Astrocyte (in vitro differentiated cells and primary cell): ENCODE results near the gene SLC22A14. TPM values are rescaled to one million over a fixed set of nuclear protein-coding genes. Genes with fewer than 3 reads are reported as not detected.

ENCODE experiments used
- DNase-seq: peaks from one replicate; pipeline ENCODE4 v3.0.0-alpha.2; 2010; ENCODE audit warnings: low read depth
- FAIRE-seq: peaks from 2 replicates; lab custom pipeline; 2011; peaks lifted over from hg19 to GRCh38; lab: Jason Lieb, UNC
- H2AFZ ChIP-seq: 2 replicates; pipeline ENCODE4 v1.6.0; 2012; ENCODE audit warnings: low read depth, low read length, inconsistent platforms
- H3K27ac ChIP-seq: 2 replicates; pipeline ENCODE4 v1.5.1; 2011; ENCODE audit warnings: low read depth, low read length, inconsistent platforms
- H3K27me3 ChIP-seq: 2 replicates; pipeline ENCODE4 v1.6.0; 2011; ENCODE audit warnings: low read length, inconsistent platforms; ENCODE audit not compliant: insufficient read depth
- H3K36me3 ChIP-seq: 2 replicates; pipeline ENCODE4 v1.5.1; 2011; ENCODE audit warnings: low read length, inconsistent platforms; ENCODE audit not compliant: insufficient read depth
- H3K4me1 ChIP-seq: 2 replicates; pipeline ENCODE4 v1.5.1; 2011; ENCODE audit warnings: low read length, inconsistent platforms; ENCODE audit not compliant: insufficient read depth
- H3K4me2 ChIP-seq: 2 replicates; pipeline ENCODE4 v1.6.0; 2012; ENCODE audit warnings: low read length, inconsistent platforms
- H3K4me3 ChIP-seq: 2 replicates; pipeline ENCODE4 v1.5.1; 2011; ENCODE audit warnings: low read depth, mild to moderate bottlenecking, low read length, inconsistent platforms; ENCODE audit not compliant: insufficient read depth
- H3K79me2 ChIP-seq: 2 replicates; pipeline ENCODE4 v1.6.0; 2012; ENCODE audit warnings: mild to moderate bottlenecking, low read length, inconsistent platforms; ENCODE audit not compliant: insufficient read depth
- H3K9ac ChIP-seq: 2 replicates; pipeline ENCODE4 v1.6.0; 2012; ENCODE audit warnings: mild to moderate bottlenecking, low read length, inconsistent platforms
- H3K9me3 ChIP-seq: 2 replicates; pipeline ENCODE4 v1.5.1; 2012; ENCODE audit warnings: low read depth, mild to moderate bottlenecking, low read length, inconsistent platforms; ENCODE audit not compliant: insufficient read depth
- H4K20me1 ChIP-seq: 2 replicates; pipeline ENCODE4 v1.6.0; 2012; ENCODE audit warnings: low read length, inconsistent platforms; ENCODE audit not compliant: insufficient read depth
- H3K27ac Mint-ChIP-seq: one replicate; pipeline ENCODE4 v1.8.0; 2021; ENCODE audit warnings: mild to moderate bottlenecking, mixed read lengths; ENCODE audit not compliant: unreplicated experiment
- H3K27me3 Mint-ChIP-seq: one replicate; pipeline ENCODE4 v1.8.0; 2021; ENCODE audit warnings: low read depth, mixed read lengths; ENCODE audit not compliant: unreplicated experiment
- H3K36me3 Mint-ChIP-seq: one replicate; pipeline ENCODE4 v1.8.0; 2021; ENCODE audit warnings: low read depth, mixed read lengths; ENCODE audit not compliant: unreplicated experiment
- H3K4me1 Mint-ChIP-seq: one replicate; pipeline ENCODE4 v1.8.0; 2021; ENCODE audit warnings: low read depth, mixed read lengths; ENCODE audit not compliant: unreplicated experiment
- H3K4me3 Mint-ChIP-seq: one replicate; pipeline ENCODE4 v1.8.0; 2021; ENCODE audit warnings: mild to moderate bottlenecking, moderate library complexity, mixed read lengths; ENCODE audit not compliant: unreplicated experiment
- H3K9me3 Mint-ChIP-seq: one replicate; pipeline ENCODE4 v1.8.0; 2021; ENCODE audit warnings: mild to moderate bottlenecking, mixed read lengths; ENCODE audit not compliant: unreplicated experiment
- CTCF ChIP-seq: IDR thresholded peaks from 2 replicates; pipeline ENCODE4 v1.5.1; 2011; ENCODE audit warnings: low read depth, mild to moderate bottlenecking, inconsistent platforms, low read length, moderate library complexity; ENCODE audit not compliant: insufficient read depth
- EZH2 ChIP-seq: IDR thresholded peaks from 2 replicates; pipeline ENCODE4 v1.6.1; 2012; ENCODE audit warnings: mild to moderate bottlenecking, low read length, inconsistent platforms; ENCODE audit not compliant: insufficient read depth
- total RNA-seq: library from RNA; stranded (reverse); gene quantifications from 2 replicates; pipeline ENCODE4 v1.2.1, GENCODE V29; 2021

SLC22A14 gene
- total RNA-seq, 1 donor from 2014 or later: 0.45 TPM

DNA sequence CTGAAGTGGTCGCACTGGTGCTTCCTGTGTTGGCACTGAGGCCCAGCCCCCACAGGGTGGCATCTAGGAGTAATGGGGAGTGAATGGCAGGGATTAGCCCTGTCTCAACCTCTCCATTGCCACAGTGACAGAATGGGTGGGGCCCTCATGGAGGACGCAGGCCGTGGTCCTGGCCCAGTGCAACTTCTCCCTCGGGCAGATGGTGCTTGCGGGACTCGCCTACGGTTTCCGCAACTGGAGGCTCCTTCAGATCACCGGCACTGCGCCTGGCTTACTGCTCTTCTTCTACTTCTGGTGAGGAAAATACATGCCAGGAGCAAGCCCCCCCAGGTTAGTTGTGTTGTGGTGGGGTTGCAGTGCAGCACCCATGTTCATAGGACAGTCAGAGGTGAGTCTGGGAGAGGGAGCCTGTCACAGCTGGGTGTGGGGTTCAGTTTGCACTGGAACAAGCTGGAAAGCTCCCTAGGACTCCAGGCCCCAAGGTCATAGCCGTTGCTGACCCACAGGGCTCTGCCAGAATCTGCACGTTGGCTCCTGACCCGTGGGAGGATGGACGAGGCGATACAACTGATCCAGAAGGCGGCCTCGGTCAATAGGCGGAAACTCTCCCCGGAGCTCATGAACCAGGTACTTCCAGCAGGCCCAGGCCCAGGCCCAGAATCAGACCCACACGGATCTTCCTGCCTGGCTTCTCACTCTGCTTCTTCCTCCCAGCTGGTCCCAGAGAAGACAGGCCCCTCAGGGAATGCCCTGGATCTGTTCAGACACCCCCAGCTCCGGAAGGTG, 7.0 kb upstream of the SLC22A14 start:
- no peak overlapping the region for H3K4me2 ChIP-seq
- no peaks in the 10 kb centered on the region for H3K79me2 ChIP-seq
- H3K4me3 ChIP-seq: no peak overlapping the region
- no peaks in the 10 kb centered on the region for H3K27me3 ChIP-seq
- Mint-ChIP-seq H3K4me1 (no peaks in the 10 kb centered on the region), H3K4me3 (no peak overlapping the region), H3K9me3 (peaks cover 7% of the 10 kb centered on the region), H3K36me3 (peaks cover 68% of the 10 kb centered on the region), H3K27ac (no peak overlapping the region), H3K27me3 (no peaks in the 10 kb centered on the region)
- FAIRE-seq (no peak), DNase-seq (no peak)
- TF ChIP-seq EZH2: no peak
- no peak for TF ChIP-seq CTCF
- no peaks in the 10 kb centered on the region for H4K20me1 ChIP-seq
- H3K27ac ChIP-seq: no peak overlapping the region
- no peaks in the 10 kb centered on the region for H3K4me1 ChIP-seq
- no peak overlapping the region for H3K9ac ChIP-seq
- no peaks in the 10 kb centered on the region for H3K36me3 ChIP-seq
- no peak overlapping the region for H2AFZ ChIP-seq
- H3K9me3 ChIP-seq: no peaks in the 10 kb centered on the region

DNA sequence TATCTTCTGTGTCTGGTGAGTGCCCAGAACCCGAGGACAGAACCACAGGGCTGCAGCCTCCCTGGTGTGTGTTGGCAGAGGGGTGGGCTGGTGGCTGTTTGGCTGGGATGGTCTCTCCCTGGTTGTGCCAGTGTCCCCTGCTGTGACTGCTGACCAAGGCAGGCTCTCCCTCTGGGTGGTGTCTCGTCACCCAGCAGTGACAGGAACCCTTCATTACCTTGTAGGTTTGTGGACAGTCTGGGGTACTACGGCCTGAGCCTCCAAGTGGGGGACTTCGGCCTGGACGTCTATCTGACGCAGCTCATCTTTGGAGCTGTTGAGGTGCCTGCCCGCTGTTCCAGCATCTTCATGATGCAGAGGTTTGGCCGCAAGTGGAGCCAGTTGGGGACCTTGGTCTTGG, 6.4 kb upstream of the SLC22A14 start:
- H3K4me2 ChIP-seq: no peak overlapping the region
- Mint-ChIP-seq H3K27ac (no peak overlapping the region), H3K4me1 (no peaks in the 10 kb centered on the region), H3K9me3 (peaks cover 7% of the 10 kb centered on the region), H3K4me3 (no peak overlapping the region), H3K36me3 (peaks cover 68% of the 10 kb centered on the region), H3K27me3 (no peaks in the 10 kb centered on the region)
- H3K36me3 ChIP-seq: no peaks in the 10 kb centered on the region
- no peak for TF ChIP-seq EZH2
- TF ChIP-seq CTCF: no peak
- DNase-seq (no peak), FAIRE-seq (no peak)
- H3K4me3 ChIP-seq: no peak overlapping the region
- H3K79me2 ChIP-seq: no peaks in the 10 kb centered on the region
- no peaks in the 10 kb centered on the region for H3K9me3 ChIP-seq
- no peaks in the 10 kb centered on the region for H3K4me1 ChIP-seq
- no peak overlapping the region for H2AFZ ChIP-seq
- no peak overlapping the region for H3K27ac ChIP-seq
- no peaks in the 10 kb centered on the region for H3K27me3 ChIP-seq
- no peak overlapping the region for H3K9ac ChIP-seq
- H4K20me1 ChIP-seq: no peaks in the 10 kb centered on the region
